ENCODE data around the gene INPP1. TPM values are rescaled to one million over a fixed set of nuclear protein-coding genes. Genes with fewer than 3 reads are reported as not detected.

Gene INPP1
- total and polyA plus RNA-seq, 2 of the 8 experiments (the other 6 are each of a cell fraction or from before 2014, with no cell fraction given): 0.88 to 3.0 TPM

- Histone ChIP-seq H2BK15ac (ENCODE audit: low read length) (no peak overlapping the region), H3K14ac (ENCODE audit: insufficient read length) (no peak overlapping the region), H3K56ac (replicated peaks; ENCODE audit: insufficient read length, low read depth, low read length) (no peak overlapping the region), H4K91ac (replicated peaks; ENCODE audit: insufficient read length, low read length) (no peak overlapping the region), H2BK12ac (ENCODE audit: low read depth, low read length) (no peak overlapping the region), H3K4ac (replicated peaks; ENCODE audit: insufficient read length, low read depth, low read length) (no peak overlapping the region), H3K27ac (ENCODE audit: low read depth, low read length) (no peak overlapping the region), H2BK5ac (ENCODE audit: low read depth, low read length) (no peak overlapping the region), H3K18ac (ENCODE audit: extremely low read depth, low read length) (no peak overlapping the region), H3K79me2 (ENCODE audit: control insufficient read depth in 1 of 2, insufficient read depth in 2 of 2, low read length in 2 of 2) (no peaks in the 10 kb centered on the region), H3K9me3 (ENCODE audit: insufficient read depth in 2 of 2, low read depth in 1 of 2, low read length in 1 of 2) (no peaks in the 10 kb centered on the region), H3K4me2 (ENCODE audit: insufficient read depth in 1 of 2, low read depth in 2 of 2, low read length in 2 of 2) (no peak overlapping the region), H3K27me3 (replicated peaks in 1 of 4; ENCODE audit: control insufficient read depth in 3 of 4, extremely low read depth in 1 of 4, insufficient read depth in 3 of 4, low read length in 3 of 4) (peaks cover 0 to 15% (median 8%) of the 10 kb centered on the region in 4 experiments; a peak in 5 of 7 replicates), H3K23me2 (ENCODE audit: low read depth, low read length) (peaks cover 10% of the 10 kb centered on the region; the same call in 1 of the 2 replicates), H2BK120ac (replicated peaks; ENCODE audit: low read depth, low read length) (no peak overlapping the region), H3K4me3 (ENCODE audit: extremely low read depth in 1 of 4, insufficient read depth in 2 of 4, low read depth in 3 of 4, low read length in 4 of 4) (no peak overlapping the region), H2BK20ac (ENCODE audit: low read length) (no peak overlapping the region), H4K5ac (ENCODE audit: insufficient read length, low read depth, low read length) (no peak overlapping the region), H2AK5ac (ENCODE audit: low read depth, low read length) (no peak overlapping the region), H3K9ac (replicated peaks in 1 of 4; ENCODE audit: extremely low read depth in 1 of 4, low read depth in 3 of 4, low read length in 3 of 4) (no peak overlapping the region), H4K8ac (ENCODE audit: extremely low read depth, insufficient read depth, low read length) (no peak overlapping the region), H4K20me1 (replicated peaks in 1 of 2; ENCODE audit: control insufficient read depth in 1 of 2, insufficient read depth in 2 of 2, low read length in 2 of 2) (no peaks in the 10 kb centered on the region), H3K79me1 (ENCODE audit: low read depth, low read length) (no peaks in the 10 kb centered on the region), H2AFZ (ENCODE audit: low read length) (no peak overlapping the region), H3K4me1 (replicated peaks in 1 of 4; ENCODE audit: control insufficient read depth in 3 of 4, insufficient read depth in 4 of 4, low read length in 3 of 4) (0 out of 7 replicates have a peak, but pooled peaks cover 0 to 7% (median 0%) of the 10 kb centered on the region in 4 experiments), H3K36me3 (ENCODE audit: control insufficient read depth in 2 of 4, insufficient read depth in 4 of 4, low read length in 3 of 4) (no peaks in the 10 kb centered on the region), H3K23ac (ENCODE audit: insufficient read length) (no peak overlapping the region)
- ChIA-PET POLR2A (ENCODE audit: partially characterized antibody) (interaction anchor here (0.8 kb wide), 1 partner anchor 12 kb away, joined by 3 read pairs; no protein-coding TSS in a partner anchor), CTCF (ENCODE audit: partially characterized antibody) (interaction anchor here (0.6 kb wide), 1 partner anchor 22 kb away, joined by 4 read pairs; no protein-coding TSS in a partner anchor)
- DNase-seq (ENCODE audit: low read depth in 1 of 2, low spot score in 2 of 2) (peak in 1 of 2 experiments; percentile 54), FAIRE-seq (peak; percentile 84)
- TF ChIP-seq CEBPB (IDR thresholded peaks at IDR 0.05; ENCODE audit: low read depth, low read length): no peak
- TF ChIP-seq TAF1 (IDR thresholded peaks at IDR 0.05; ENCODE audit: low read depth, low read length): 0 out of 2 replicates have a peak, but pooled peaks have one; percentile 22
- TF ChIP-seq HDAC2 (IDR thresholded peaks at IDR 0.05; ENCODE audit: borderline replicate concordance in 1 of 2, low read depth in 2 of 2, low read length in 2 of 2): no peak
- no peak for TF ChIP-seq HDAC6 (IDR thresholded peaks at IDR 0.05; ENCODE audit: low read depth, low read length)
- no peak for TF ChIP-seq MAX (IDR thresholded peaks at IDR 0.05)
- WGBS, 2 experiments (ENCODE audit: extremely low coverage in 1 of 2, insufficient coverage in 1 of 2, insufficient read length in 1 of 2, insufficient replicate concordance in 2 of 2, low coverage in 1 of 2, low lambda C conversion rate in 2 of 2, missing lambda C conversion rate in 1 of 2): 43% methylated on average over 2 of the region's 2 CpGs; no CpG with 5 or more reads in 1 of the 2 experiments
These were observed 3.0 kb upstream of the INPP1 start for GRCh38 chr2:190340369-190340768.

Measured in H1 (cell line).